Right lobe of liver (tissue), 4 donors: Measurements from ENCODE around the gene SSC5D.

ENCODE experiments used
- POLR2A ChIP-seq: fragments of 450-650 bp; IDR thresholded peaks from one replicate; pipeline ENCODE4 v1.6.1; 2017; ENCODE audit warnings: antibody characterized with exemption, mild to moderate bottlenecking
- TF ChIP-seq, protein P1 (sequence below), 4 donors: fragments of 200-600 bp in 3 of 4; fragments of 450-650 bp in 1 of 4; IDR thresholded peaks; one replicate each; pipeline versions ENCODE4 v1.5.1 to v1.8.0; 2016 to 2022; ENCODE audit warnings: antibody characterized with exemption in 4 of 4, mild to moderate bottlenecking in 2 of 4
- donor health status: DM: no; HTN: no; CAD: no.
- donor health status: DM: no; HTN: no; CAD: no.
- donor health status: DM: no; HTN: yes; CAD: no.

DNA sequence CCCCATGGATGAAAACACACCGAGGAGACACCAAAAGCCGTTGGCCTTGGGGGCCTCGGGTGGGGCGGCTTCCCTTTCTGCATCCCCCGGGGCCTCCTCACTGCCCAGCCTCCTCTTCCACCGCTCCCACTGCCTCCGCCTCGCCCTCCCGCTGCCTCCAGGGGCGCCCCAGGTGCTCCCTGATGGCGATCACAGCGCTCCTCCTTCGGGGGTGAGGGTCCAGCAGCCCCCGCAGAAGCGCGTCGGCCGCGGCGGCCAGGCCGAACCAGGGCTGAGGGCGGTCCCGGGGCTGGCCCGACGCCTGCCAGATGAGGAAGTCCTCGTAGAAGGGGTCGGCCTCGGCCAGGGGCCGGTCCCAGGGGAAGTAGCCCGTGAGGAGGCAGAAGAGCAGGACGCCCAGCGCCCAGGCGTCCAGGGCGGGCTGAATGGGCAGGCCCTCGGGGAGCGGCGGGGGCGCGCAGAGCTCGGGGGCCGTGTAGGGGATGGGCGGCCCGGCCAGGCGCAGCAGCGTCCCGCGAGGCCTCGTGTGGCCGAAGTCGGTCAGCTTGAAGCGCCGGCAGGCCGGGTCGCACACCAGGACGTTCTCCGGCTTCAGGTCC is 41.5 kb downstream of the SSC5D start:
- TF ChIP-seq, protein P1, sequence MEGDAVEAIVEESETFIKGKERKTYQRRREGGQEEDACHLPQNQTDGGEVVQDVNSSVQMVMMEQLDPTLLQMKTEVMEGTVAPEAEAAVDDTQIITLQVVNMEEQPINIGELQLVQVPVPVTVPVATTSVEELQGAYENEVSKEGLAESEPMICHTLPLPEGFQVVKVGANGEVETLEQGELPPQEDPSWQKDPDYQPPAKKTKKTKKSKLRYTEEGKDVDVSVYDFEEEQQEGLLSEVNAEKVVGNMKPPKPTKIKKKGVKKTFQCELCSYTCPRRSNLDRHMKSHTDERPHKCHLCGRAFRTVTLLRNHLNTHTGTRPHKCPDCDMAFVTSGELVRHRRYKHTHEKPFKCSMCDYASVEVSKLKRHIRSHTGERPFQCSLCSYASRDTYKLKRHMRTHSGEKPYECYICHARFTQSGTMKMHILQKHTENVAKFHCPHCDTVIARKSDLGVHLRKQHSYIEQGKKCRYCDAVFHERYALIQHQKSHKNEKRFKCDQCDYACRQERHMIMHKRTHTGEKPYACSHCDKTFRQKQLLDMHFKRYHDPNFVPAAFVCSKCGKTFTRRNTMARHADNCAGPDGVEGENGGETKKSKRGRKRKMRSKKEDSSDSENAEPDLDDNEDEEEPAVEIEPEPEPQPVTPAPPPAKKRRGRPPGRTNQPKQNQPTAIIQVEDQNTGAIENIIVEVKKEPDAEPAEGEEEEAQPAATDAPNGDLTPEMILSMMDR (IDR thresholded peaks at IDR 0.05) = no peak
- TF ChIP-seq POLR2A = no peak
